Body of pancreas (tissue), 4 donors: ENCODE measurements around the gene NPNT.

ENCODE experiments used
- POLR2A ChIP-seq, 3 donors: fragments of 450-650 bp; IDR thresholded peaks; one replicate each; pipeline ENCODE4 v1.6.1; 2016; ENCODE audit warnings: antibody characterized with exemption in 3 of 3, mild to moderate bottlenecking in 2 of 3
- TF ChIP-seq, protein P1 (sequence below), 7 experiments: fragments of 450-650 bp in 4 of 7; fragments of 200-600 bp in 3 of 7; sonication (generic) in 3 of 7; IDR thresholded peaks; one replicate each; pipeline ENCODE4 v1.5.1; 2016 to 2019; ENCODE audit warnings: antibody characterized with exemption in 7 of 7

DNA sequence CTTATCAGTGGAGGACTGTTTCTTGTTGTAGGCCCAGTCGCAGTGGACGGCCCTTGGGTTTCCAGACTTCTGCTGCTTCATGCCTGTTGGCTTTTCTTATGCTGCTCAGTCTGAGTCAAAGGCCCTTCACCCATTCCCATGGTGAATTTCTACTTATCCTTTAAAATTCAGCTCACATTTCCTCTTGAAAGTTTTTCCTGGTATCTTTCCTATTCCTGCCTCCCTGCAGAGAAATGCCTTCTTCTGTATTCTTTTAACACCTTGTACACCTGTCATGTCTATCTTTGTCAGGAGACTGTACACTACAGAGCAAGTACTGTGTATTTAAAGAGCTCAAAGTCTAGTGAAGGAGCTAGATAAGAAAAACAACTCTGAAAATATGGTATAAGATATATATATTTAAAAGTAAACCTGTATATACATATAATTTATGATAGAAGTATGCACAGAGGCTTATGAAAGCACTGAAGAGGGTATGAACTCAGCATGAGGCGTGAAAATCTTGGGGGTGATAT, 22.0 kb downstream of the NPNT start:
- no peak for TF ChIP-seq POLR2A (IDR thresholded peaks at IDR 0.05)
- TF ChIP-seq, protein P1, sequence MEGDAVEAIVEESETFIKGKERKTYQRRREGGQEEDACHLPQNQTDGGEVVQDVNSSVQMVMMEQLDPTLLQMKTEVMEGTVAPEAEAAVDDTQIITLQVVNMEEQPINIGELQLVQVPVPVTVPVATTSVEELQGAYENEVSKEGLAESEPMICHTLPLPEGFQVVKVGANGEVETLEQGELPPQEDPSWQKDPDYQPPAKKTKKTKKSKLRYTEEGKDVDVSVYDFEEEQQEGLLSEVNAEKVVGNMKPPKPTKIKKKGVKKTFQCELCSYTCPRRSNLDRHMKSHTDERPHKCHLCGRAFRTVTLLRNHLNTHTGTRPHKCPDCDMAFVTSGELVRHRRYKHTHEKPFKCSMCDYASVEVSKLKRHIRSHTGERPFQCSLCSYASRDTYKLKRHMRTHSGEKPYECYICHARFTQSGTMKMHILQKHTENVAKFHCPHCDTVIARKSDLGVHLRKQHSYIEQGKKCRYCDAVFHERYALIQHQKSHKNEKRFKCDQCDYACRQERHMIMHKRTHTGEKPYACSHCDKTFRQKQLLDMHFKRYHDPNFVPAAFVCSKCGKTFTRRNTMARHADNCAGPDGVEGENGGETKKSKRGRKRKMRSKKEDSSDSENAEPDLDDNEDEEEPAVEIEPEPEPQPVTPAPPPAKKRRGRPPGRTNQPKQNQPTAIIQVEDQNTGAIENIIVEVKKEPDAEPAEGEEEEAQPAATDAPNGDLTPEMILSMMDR (IDR thresholded peaks at IDR 0.05) = no peak
